Epithelial cell of esophagus (primary cell): ENCODE data around the gene CEMP1.

ENCODE experiments used
- DNase-seq: peaks from one replicate; pipeline ENCODE4 v3.0.0; 2010; ENCODE audit warnings: low read depth
- H3K4me3 ChIP-seq: 2 replicates; pipeline ENCODE4 v1.5.1; 2011; ENCODE audit warnings: mild to moderate bottlenecking, low read length, control low read depth
- CTCF ChIP-seq: IDR thresholded peaks from 2 replicates; pipeline ENCODE4 v1.5.1; 2011; ENCODE audit warnings: low read depth, mild to moderate bottlenecking, low read length, control low read depth, inconsistent platforms; ENCODE audit not compliant: insufficient read depth; ENCODE audit errors: missing control alignments

The CEMP1 gene

GRCh38 chr16:2480948-2481347, 50.3 kb downstream of the CEMP1 start:
- no peak for DNase-seq
- H3K4me3 ChIP-seq = no peak overlapping the region
- TF ChIP-seq CTCF = no peak
